Left lung (tissue), 10 donors: Measurements from ENCODE around the gene LINC01488. TPM values are rescaled to one million over a fixed set of nuclear protein-coding genes. Genes with fewer than 3 reads are reported as not detected.
A peak's percentile ranks its signal among the peaks of the same experiment; 100 is the strongest.

Experiments
- ATAC-seq: fragments of 200-7000 bp; cut with Tn5 transposase; one replicate; pipeline ENCODE4 v1.9.1; 2020; ENCODE audit warnings: moderate library complexity
- DNase-seq, 4 donors: peaks; one replicate each; pipeline ENCODE4 v3.0.0-alpha.2; 2013 to 2020
- H3K27ac ChIP-seq, 2 donors: fragments of 200-600 bp; sonication (generic) in 1 of 2; one replicate each; pipeline versions ENCODE4 v1.5.0 to v1.8.0; 2020 to 2021
- H3K27me3 ChIP-seq, 2 donors: fragments of 200-600 bp; sonication (generic) in 1 of 2; one replicate each; pipeline versions ENCODE4 v1.5.0 to v1.8.0; 2020 to 2021
- H3K36me3 ChIP-seq, 2 donors: fragments of 200-600 bp; sonication (generic) in 1 of 2; one replicate each; pipeline versions ENCODE4 v1.5.0 to v1.8.0; 2020 to 2021
- H3K4me1 ChIP-seq, 2 donors: fragments of 200-600 bp; one replicate each; pipeline ENCODE4 v1.8.0; 2021
- H3K4me3 ChIP-seq, 2 donors: fragments of 200-600 bp; sonication (generic) in 1 of 2; one replicate each; pipeline versions ENCODE4 v1.5.0 to v1.8.0; 2020 to 2021; ENCODE audit warnings: mild to moderate bottlenecking in 1 of 2
- H3K9me3 ChIP-seq, 2 donors: fragments of 200-600 bp; sonication (generic) in 1 of 2; one replicate each; pipeline versions ENCODE4 v1.5.0 to v1.8.0; 2020 to 2021
- intact Hi-C, 2 donors: fragments of 100-400 bp; cut with DNase I; formaldehyde crosslinking; loops; one replicate each; pipeline versions ENCODE4 v1.11.2 to v1.14.2; 2022
- polyA plus RNA-seq, 6 donors: library from polyadenylated mRNA; unstranded; fragments of 120-200 nt; gene quantifications; one replicate each; pipeline ENCODE4 v1.2.1, GENCODE V29; 2013; ENCODE audit not compliant: insufficient read length in 6 of 6
- total RNA-seq, 2 donors: library from RNA; stranded (reverse); fragmentation: NEBNext Ultra II Directional; extraction: Animal tissue kit (Norgen Biotek cat#: 25700); gene quantifications; one replicate each; pipeline ENCODE4 v1.2.1, GENCODE V29; 2021
- TF ChIP-seq, protein P1 (sequence below), 2 donors: fragments of 200-600 bp; sonication (generic) in 1 of 2; IDR thresholded peaks; one replicate each; pipeline versions ENCODE4 v1.5.0 to v1.8.0; 2021; ENCODE audit warnings: antibody characterized with exemption in 2 of 2
- donor health status: DM: no; HTN: yes; CAD: no.
- donor health status: DM: no; HTN: no; CAD: no.

LINC01488 gene
- total and polyA plus RNA-seq, 8 donors: 0.04 to 0.12 (median 0.07) TPM; not detected in 2

DNA sequence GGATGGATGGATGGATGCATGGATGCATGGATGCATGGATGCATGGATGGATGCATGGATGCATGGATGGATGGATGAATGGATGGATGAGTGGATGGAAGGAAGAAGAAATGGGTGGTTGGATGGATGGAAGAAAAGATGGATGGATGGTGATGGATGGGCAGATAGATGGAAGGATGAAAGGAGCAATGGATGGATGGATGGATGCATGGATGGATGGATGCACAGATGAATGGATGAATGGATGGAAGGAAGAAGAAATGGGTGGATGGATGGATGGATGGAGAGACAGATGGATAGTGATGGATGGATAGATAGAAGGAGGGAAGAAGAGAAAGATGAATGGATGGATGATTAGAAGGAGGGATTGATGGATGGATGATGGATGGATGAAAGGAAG is 30.2 kb upstream of the LINC01488 start:
- Histone ChIP-seq H3K4me1 (peaks cover 6 to 31% of the 10 kb centered on the region in 2 donors), H3K36me3 (no peaks in the 10 kb centered on the region), H3K27me3 (peaks cover 0 to 22% of the 10 kb centered on the region in 2 donors), H3K27ac (no peak overlapping the region), H3K4me3 (no peak overlapping the region), H3K9me3 (no peaks in the 10 kb centered on the region)
- intact Hi-C loops: no loop called here
- no peak for DNase-seq
- no peak for ATAC-seq
- TF ChIP-seq, protein P1, sequence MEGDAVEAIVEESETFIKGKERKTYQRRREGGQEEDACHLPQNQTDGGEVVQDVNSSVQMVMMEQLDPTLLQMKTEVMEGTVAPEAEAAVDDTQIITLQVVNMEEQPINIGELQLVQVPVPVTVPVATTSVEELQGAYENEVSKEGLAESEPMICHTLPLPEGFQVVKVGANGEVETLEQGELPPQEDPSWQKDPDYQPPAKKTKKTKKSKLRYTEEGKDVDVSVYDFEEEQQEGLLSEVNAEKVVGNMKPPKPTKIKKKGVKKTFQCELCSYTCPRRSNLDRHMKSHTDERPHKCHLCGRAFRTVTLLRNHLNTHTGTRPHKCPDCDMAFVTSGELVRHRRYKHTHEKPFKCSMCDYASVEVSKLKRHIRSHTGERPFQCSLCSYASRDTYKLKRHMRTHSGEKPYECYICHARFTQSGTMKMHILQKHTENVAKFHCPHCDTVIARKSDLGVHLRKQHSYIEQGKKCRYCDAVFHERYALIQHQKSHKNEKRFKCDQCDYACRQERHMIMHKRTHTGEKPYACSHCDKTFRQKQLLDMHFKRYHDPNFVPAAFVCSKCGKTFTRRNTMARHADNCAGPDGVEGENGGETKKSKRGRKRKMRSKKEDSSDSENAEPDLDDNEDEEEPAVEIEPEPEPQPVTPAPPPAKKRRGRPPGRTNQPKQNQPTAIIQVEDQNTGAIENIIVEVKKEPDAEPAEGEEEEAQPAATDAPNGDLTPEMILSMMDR (IDR thresholded peaks at IDR 0.05): no peak

DNA sequence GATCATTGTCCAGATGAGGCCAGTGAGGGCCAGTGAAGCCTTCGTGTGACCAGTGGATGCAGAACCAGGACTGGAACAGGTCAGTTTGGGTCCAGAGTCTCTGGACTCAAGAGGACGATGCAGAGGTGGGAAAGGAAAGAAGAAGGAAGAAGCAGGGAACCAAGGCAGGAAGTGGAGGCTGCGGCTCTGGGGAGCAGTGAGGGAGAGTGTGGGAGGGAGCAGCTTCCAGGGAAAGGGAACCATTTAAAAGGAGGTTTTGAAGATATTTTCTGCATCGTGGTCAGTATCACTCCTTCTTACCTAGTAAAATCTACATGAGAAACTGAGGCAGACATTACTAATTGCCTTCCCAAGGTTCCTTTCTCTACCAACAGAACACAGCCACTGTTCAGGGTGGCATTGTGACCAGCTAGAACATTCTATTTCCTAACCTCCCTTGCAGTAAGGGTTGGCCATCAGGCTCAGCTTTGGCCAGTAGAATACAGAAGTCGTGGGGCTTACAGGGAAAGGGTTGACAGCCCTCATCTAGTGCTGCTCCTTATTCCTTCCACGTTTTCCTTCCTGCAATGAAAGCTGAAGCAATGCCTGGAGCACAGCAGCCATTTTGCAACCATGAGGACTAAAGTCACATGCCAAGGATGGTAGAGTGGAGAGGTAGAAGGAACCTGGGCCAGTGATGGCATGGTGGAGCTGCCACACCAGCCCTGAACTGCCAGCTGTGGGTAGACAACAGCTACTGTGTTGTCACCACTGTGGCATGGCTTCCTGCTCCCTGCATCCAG is 29.1 kb upstream of the LINC01488 start:
- no peak overlapping the region for H3K4me3 ChIP-seq
- H3K27me3 ChIP-seq: peaks cover 0 to 22% of the 10 kb centered on the region in 2 donors
- no peak for DNase-seq
- H3K4me1 ChIP-seq: peaks cover 6 to 31% of the 10 kb centered on the region in 2 donors
- intact Hi-C loops: no loop called here
- H3K9me3 ChIP-seq: peaks cover 0 to 9% of the 10 kb centered on the region in 2 donors
- H3K27ac ChIP-seq: no peak overlapping the region
- ATAC-seq: no peak
- TF ChIP-seq, protein P1 (IDR thresholded peaks at IDR 0.05): no peak
- no peaks in the 10 kb centered on the region for H3K36me3 ChIP-seq

DNA sequence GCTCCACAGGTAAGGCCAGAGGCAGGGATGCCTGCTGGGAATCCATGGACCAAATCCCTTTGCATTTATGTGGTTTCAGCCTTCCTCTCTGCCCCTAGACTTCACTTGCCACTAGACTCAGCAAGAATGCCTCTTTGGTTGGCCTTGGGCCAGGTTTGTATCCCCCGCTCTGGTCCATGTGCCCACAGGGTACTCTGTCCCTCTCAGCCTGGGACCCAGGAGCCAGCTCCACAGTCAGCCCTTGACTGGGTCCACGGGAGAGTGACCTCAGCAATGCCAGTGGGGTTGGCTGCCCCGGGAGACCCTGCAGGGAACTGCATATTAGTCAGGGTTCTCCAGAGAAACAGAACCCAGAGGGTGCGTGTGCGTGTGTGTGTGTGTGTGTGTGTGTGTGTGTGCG is 28.3 kb upstream of the LINC01488 start:
- ATAC-seq (no peak), DNase-seq (peak in 1 of 4 donors; percentile 35)
- TF ChIP-seq, protein P1 (IDR thresholded peaks at IDR 0.05): no peak
- Histone ChIP-seq H3K36me3 (no peaks in the 10 kb centered on the region), H3K4me3 (no peak overlapping the region), H3K4me1 (peaks cover 6 to 26% of the 10 kb centered on the region in 2 donors), H3K27me3 (peaks cover 0 to 22% of the 10 kb centered on the region in 2 donors), H3K9me3 (peaks cover 0 to 9% of the 10 kb centered on the region in 2 donors), H3K27ac (no peak overlapping the region)
- intact Hi-C loops: no loop called here

DNA sequence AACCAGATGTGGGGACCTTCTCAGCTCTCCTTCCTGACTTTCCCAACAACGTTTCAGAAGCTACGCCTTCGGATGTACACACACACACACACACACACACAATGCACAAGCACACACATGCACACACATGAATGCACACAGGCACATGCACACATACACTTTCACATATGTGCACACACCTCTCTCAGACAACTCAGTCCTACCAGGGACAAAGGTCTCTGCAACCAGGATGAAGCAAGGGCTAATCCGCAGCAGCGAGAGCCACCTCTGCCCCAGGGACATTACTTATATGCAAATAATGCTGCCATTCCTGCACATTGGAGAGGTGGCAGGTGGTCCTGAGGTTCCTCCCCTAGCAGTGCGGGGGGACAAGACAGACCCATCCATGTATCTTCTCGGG is 27.4 kb upstream of the LINC01488 start:
- ATAC-seq: no peak
- Histone ChIP-seq H3K4me1 (peaks cover 6 to 17% of the 10 kb centered on the region in 2 donors), H3K36me3 (no peaks in the 10 kb centered on the region), H3K27me3 (peaks cover 0 to 20% of the 10 kb centered on the region in 2 donors), H3K27ac (no peak overlapping the region), H3K4me3 (no peak overlapping the region), H3K9me3 (peaks cover 0 to 9% of the 10 kb centered on the region in 2 donors)
- TF ChIP-seq, protein P1 (IDR thresholded peaks at IDR 0.05): no peak
- no peak for DNase-seq
- intact Hi-C loops: no loop called here

DNA sequence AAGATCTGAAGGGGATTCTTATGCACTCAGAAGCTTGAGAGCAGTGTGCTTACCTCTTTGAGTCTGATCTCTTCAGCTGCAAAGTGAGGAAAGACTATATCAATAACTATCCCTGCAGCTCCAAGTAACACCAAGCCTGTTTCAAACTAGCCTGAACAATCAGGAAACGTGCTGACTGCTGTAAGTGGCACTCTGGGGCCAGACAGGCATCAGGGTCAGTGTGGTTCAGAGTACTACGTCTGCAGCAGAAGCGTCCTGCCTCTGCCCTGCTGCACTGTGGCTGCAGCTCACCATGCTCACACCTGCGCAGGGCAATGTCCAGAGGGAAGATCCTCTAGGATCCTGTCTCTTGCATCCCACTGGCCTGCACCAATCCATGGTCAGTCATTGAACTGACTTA is 25.5 kb upstream of the LINC01488 start:
- Histone ChIP-seq H3K36me3 (no peaks in the 10 kb centered on the region), H3K27ac (no peak overlapping the region), H3K4me3 (no peak overlapping the region), H3K9me3 (peaks cover 0 to 13% of the 10 kb centered on the region in 2 donors), H3K27me3 (peaks cover 0 to under 1% of the 10 kb centered on the region in 2 donors), H3K4me1 (no peaks in the 10 kb centered on the region)
- TF ChIP-seq, protein P1 (IDR thresholded peaks at IDR 0.05): no peak
- intact Hi-C loops: no loop called here
- no peak for DNase-seq
- ATAC-seq: no peak
